HG02938 (cell line): ENCODE results near the gene REG3G.

Experiments
- ATAC-seq: cut with Tn5 transposase; IDR thresholded peaks from one replicate; pipeline ENCODE4 v1.9.1; 2021; ENCODE audit warnings: mild to moderate bottlenecking, moderate library complexity; ENCODE audit not compliant: unreplicated experiment

REG3G gene

DNA sequence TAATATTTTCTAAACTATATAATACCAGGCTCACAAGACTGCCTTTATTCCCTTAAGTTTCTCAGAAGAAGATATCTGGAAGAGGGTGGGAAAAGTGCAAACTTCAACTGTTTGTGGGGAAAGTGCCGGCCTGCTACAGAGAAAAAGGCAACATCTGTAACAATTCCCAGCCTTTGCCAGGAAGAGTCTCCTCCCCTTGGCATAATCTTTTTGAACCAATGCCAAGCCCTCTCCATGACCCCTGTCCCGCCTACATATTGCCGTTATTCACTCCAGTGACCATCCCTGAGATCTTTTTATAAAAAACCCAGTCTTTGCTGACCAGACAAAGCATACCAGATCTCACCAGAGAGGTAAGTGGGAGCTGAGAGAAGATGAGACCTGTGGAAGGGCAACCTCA is at the start of gene REG3G:
Gene REG3G (plus strand): TSS at position 282 of the 400 bp plus-strand sequence. CDS start 392 bp downstream, outside the sequence.
- no peak for ATAC-seq

GRCh38 chr2:78977661-78978145 is 47.8 kb upstream of the REG3G start:
- peak; percentile 99 for ATAC-seq

GRCh38 chr2:78978340-78978739 is 47.2 kb upstream of the REG3G start:
- no peak for ATAC-seq

GRCh38 chr2:78979380-78980151 is 45.9 kb upstream of the REG3G start:
- ATAC-seq, result no peak

GRCh38 chr2:78980152-78980465 is 45.4 kb upstream of the REG3G start:
- ATAC-seq, result no peak

DNA sequence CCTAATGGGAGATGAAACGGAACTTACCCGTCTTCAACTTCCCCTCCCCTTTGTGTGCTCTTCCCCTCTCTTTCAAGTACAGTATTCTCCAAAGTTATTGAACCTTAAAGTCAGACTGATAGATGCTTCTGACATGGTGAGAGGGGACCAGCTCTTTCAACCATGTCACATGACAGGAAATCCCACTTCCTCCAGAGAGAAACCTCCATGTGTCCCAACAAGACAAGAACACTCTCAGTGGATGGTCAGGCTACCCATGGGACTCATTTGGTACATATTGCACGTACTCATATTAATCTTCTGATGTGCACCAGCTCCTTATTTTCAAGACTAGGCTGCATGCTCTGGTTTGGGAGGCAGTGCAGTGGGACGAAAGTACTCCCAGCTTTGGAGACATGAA is 44.6 kb upstream of the REG3G start:
- ATAC-seq, result no peak

- no peak for ATAC-seq
These were observed 42.7 kb upstream of the REG3G start for GRCh38 chr2:78982638-78983330.

GRCh38 chr2:78984386-78984785 is 41.1 kb upstream of the REG3G start:
- no peak for ATAC-seq

- no peak for ATAC-seq
These were observed 39.9 kb upstream of the REG3G start for GRCh38 chr2:78985558-78985957.

DNA sequence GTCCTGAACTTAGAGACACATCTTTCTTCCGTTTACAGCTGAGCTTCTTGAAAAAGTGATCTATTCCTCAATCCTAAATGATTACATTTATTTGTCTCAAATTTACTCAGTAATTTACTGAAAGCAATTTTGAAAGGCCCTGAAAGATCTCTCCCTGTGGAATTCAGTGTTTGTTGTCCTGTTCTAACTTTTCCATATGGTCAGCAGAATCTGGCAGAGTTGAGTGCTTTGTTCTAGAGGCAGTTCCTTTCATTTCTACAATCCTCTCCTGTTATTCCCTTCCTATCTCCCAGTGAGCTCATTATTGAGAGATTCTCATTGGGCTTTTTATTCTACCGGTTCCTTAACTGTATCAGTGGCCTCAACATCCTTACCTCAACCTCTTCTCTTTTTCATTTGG is 36.5 kb upstream of the REG3G start:
- ATAC-seq, result no peak

DNA sequence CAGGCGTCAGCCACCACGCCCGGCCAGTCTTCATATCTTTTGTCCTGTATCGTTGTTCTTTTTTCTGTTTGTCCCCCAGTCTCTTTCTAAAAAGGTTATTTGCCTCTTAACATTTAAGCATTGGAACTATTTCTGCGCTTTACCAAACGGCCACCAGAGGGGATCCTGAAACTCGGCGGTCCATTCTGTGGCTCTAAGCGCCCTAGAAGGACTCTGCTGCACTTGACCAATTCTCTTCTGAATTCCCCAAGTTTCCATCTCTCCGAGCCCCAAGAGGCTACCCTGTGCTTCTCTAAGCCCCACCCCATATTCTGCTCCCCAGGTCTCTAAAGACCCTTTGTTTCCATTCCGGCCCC is 33.1 kb upstream of the REG3G start:
- peak; percentile 50 for ATAC-seq

- peak; percentile 33 for ATAC-seq
These were observed 32.5 kb upstream of the REG3G start for GRCh38 chr2:78992807-78993517.

- no peak for ATAC-seq
These were observed 31.9 kb upstream of the REG3G start for GRCh38 chr2:78993518-78994148.

- no peak for ATAC-seq
These were observed 30.7 kb upstream of the REG3G start for GRCh38 chr2:78994789-78995188.

GRCh38 chr2:78999406-78999805 is 26.1 kb upstream of the REG3G start:
- no peak for ATAC-seq

- ATAC-seq, result no peak
These were observed 25.4 kb upstream of the REG3G start for GRCh38 chr2:79000008-79000576.

- ATAC-seq, result no peak
These were observed 24.2 kb upstream of the REG3G start for GRCh38 chr2:79001285-79001684.

DNA sequence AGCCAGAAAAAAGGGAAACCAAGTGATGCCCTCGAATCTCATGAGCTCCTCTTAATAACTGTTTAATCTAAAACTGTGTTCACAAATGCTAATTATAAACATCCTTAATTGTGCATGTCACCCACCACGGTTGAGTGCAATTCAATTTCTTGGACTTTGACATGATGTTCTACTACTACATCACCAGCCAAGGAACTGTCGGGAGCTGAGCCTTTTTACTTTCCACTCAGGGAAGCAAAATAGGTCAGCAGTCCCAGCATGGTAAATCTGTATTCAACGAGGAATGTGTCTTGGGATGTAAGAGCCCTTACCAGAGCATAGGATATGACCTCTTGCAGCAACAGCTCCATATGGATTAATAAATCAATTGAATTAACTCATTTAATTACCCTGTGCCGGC is 20.8 kb upstream of the REG3G start:
- no peak for ATAC-seq

DNA sequence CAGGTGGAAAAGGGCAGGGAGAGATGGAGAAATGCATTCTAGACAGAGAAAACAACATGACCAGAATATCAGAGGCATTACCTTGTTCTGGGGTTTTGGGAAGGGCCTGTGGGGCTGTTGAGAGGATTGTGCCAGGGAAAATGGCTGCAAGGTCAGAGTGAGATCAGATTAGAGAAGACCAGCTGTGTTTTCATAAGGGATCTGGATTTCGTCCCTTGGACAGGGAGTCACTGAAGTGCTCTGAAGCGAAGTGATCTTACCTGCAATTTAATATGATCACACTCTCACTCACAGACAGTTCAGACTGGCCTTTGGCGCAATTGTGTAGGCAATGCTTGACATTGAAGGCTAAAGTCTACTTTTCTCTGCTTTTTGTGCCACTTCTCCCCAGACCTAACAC is 20.3 kb upstream of the REG3G start:
- ATAC-seq, result no peak

GRCh38 chr2:79009388-79009787 is 16.1 kb upstream of the REG3G start:
- ATAC-seq, result no peak

DNA sequence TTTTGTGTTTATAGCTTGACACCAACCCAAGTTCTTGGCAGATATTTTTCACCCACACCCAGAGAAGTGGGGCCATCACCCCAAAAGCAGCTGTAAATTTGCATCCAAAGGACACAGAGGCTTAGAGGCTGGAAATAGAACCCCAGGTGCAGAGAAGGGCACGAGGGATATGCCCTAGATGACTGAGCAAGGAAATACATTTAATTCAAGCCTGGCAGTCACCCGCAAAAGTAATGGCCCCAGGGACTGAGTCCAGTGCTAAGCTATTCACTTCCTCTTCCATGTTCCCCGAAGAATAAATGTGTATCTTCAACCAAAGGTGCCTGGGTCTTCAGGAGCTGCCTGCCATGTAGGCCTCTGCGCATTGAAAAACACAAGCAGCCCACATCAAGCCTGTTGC is 14.0 kb upstream of the REG3G start:
- no peak for ATAC-seq
